GOT3 (cell line): ENCODE measurements around the gene MYOF.
A peak's percentile ranks its signal among the peaks of the same experiment; 100 is the strongest.
"Not testable (repeated sequence)": the region's sequence is repeated elsewhere in the genome, so short reads cannot be mapped to it uniquely, and the experiment has no call there.

Experiments
- DNase-seq: peaks from one replicate; lab custom pipeline; 2025; ENCODE audit warnings: mixed read lengths; lab: John Stamatoyannopoulos, UW

MYOF gene

DNA sequence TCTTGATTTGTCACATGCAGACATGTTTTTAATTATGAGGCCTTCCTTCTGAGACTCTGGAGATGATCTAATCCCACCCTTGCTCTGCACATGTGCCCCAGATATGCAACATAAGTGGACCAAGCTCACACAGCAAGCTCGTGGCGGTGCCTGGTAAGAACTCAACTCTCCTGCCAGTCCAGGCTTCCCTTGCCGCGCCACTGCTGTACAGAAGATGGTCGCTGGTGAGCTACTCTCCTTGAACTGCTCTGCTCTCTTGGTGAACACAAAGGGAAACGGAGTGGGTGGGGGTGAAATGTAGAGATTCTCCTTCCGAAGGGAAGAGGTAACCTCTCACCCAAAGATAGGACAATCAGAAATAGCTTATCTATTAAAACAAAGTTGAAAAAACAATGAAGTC is 25.7 kb downstream of the MYOF start:
- no peak for DNase-seq

GRCh38 chr10:93454736-93455135 is 27.4 kb downstream of the MYOF start:
- no peak for DNase-seq

DNA sequence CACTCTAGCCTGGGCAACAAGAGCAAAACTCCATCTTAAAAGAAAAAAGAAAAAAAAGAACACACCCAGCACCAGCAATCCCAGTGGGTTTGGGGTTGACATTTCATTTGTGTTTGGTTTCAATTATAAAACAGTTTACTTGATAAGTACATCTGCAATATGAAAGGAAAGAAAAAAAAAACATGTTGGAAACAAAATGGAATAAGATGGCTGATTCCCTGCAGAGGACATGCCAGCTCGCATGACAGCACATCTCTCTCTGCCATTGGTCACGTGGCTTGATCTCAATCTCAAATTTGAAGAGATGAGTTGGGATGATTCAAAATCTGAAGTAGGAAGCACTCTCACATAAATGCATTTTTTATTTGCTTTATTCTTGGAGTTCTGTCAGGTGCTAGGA is 28.0 kb downstream of the MYOF start:
- no peak for DNase-seq

DNA sequence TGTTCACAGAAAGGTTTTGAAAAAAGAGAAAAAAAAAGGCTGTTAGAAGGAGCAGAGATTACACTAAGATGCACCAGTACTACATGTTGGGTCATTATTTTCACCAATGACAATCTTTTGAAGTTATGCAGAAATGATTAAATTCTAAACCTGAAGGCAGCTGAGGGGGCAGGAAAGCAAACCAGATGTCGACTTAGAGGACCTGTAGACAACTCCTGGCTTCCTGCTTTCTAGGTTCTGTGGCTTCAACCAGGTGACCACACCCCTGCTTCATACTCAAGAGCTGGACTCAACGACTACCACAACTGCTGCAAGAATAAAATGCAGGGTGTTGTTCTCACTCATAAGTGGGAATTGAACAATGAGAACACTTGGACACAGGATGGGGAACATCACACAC is 30.0 kb downstream of the MYOF start:
- no peak for DNase-seq

DNA sequence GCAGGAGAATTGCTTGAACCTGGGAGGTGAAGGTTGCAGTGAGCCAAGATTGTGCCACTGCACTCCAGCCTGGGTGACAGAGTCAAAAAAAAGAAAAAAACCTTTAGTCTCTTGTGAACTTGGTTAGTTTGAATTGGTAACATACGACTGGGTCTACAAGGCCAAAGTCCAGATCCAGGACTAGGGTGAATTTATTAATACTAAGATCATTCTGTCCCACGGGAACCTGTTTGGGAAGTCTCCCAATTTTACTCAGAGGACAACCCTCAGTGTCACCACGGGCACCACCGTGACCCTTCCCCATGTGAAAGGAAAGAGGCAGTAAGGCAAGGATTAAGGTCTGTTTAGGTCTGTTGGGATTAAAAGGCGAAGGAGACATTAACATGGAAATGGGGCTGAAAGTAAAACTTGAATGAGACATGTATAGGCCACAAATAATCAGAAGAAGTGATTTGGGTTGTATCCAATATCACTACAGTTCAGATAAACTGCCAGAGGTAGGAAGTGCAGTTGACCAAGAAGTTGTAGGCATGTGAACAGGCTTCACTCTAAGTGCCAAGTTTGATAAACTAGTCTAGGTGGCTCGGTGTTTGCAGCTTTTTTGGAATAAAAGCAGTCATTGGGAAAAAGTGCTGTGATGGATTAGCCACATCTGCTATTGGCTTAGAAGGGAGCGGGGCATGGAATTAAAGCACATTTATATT is 30.7 kb downstream of the MYOF start:
- no peak for DNase-seq

DNA sequence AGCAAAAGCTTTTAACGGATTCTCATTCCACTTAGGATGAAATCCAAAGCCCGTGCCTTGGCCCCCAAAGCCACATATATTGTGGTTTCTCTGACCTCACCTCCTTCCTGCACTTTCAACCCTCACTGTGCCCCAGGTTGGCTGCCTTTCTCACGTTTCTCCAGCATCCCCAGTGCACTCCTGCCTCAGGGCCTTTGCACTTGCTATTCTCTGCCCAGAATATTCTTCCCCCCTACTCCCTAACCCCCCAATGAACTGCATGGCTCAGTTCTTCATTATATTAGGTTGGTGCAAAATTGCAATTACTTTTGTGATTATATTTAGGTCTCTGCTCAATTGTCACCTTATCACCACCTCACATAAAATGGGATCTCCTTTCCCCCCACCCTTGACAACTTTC is 34.2 kb downstream of the MYOF start:
- no peak for DNase-seq

- DNase-seq, result no peak
Measured at GRCh38 chr10:93447019-93447418, 35.1 kb downstream of the MYOF start.

- DNase-seq, result no peak
Measured at GRCh38 chr10:93445978-93446720, 36.0 kb downstream of the MYOF start.

- DNase-seq, result peak; percentile 51
Measured at GRCh38 chr10:93445097-93445960, 36.8 kb downstream of the MYOF start.

DNA sequence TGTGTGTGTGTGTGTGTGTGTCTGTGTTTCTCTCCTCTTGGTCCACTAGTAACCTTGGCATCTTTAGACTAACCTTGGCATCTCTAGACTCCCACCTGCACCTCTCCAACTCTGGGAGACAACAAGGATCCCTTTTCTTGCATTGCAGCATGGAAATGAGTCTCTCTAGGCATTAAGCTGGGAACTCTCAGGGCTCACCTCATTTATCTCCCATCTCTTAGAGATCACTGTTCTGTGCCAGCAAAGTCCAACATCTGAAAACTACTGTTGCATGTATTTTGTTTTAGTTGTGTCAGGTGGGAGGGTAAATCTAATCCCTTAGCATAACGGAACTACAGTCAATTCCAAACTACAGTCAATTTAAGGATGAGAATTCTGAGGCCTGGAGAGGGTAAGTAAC is 38.7 kb downstream of the MYOF start:
- no peak for DNase-seq

- DNase-seq, result not testable (repeated sequence)
Measured at GRCh38 chr10:93442721-93443120, 39.4 kb downstream of the MYOF start.

- DNase-seq, result no peak
Measured at GRCh38 chr10:93440591-93441091, 41.5 kb downstream of the MYOF start.

GRCh38 chr10:93438613-93439253 is 43.4 kb downstream of the MYOF start:
- no peak for DNase-seq

GRCh38 chr10:93437946-93438612 is 44.1 kb downstream of the MYOF start:
- DNase-seq, result no peak

DNA sequence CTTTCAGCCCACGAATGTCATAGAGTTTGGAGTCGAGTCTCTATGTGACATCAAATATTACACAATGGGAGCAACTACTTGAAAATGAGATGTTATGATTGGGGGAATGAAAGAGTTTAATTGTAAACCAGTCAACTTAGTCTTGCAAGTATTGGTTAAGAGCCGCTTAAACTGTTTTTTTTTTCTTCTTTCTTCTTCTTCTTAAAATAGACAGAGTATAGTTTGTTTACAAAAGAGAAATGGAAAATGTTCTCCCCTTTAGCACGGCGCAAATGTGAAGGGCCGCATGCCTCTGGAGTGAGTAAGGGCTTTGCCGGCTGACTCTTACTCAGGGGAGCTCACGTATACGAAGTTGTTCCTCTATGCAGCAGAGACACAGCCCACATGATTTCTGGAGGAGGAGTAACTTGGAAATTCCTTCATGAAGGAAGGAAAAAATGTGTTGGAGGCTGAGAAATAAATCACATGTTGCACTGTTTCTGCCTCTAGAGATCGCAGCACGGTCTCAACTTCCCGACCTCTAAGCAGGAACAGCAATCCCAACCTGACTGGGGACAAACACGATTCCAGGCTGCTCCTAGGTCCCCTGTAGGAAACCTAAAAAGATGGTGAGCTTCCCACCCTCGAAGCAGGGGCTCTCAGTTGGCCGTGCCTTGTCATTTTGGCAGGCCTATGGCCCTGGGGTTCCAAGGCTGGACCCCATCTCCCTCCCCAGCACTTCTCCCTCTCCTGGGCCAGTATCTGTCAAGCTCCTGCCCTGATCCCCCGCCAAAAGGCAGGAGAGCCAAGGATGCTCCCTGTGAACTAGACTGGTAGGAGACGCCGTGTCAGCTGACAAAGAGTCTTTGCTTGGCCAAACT is 44.8 kb downstream of the MYOF start:
- DNase-seq, result peak; percentile 62

- peak; percentile 6 for DNase-seq
Measured at GRCh38 chr10:93436591-93437085, 45.5 kb downstream of the MYOF start.

DNA sequence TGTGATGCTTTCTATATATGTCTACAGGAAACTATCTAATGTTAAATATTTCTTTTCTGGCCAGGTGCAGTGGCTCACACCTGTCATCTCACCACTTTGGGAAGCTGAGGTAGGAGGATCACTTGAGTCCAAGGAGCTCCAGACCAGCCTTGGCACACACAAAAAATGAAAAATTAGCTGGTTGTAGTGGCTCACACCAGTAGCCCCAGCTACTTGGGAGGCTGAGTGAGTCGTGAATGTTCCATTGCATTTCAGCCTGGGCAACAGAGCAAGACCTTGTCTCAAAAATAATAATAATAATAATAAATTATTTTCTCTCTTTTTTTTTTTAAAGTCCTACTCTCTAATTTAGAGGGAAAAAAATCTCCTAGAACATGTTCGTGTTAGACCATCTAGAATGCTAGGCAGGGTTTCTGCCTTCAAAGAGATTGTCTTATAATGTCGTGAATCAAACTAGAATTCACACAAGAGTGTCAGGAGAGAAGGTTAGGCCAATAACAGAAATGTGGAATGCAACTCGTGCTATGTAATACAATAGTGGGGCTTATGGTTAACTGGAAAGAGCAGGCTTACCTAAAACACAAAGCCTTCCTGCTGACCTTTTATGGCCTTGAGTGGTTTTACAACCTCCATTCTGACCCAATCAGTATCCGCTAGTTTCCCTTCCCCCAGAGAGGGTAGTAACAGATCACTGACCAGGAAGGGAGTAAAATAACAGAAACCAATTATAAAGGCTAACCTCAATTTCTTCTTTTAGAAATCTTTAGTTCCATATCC is 46.3 kb downstream of the MYOF start:
- DNase-seq, result no peak

GRCh38 chr10:93434991-93435491 is 47.1 kb downstream of the MYOF start:
- no peak for DNase-seq

- no peak for DNase-seq
Measured at GRCh38 chr10:93431361-93431760, 50.8 kb downstream of the MYOF start.
